ENCODE measurements around the gene ZMYND11. TPM values are rescaled to one million over a fixed set of nuclear protein-coding genes. Genes with fewer than 3 reads are reported as not detected.

The ZMYND11 gene
- total RNA-seq, 1 experiment from 2014 or later: 101 TPM

DNA sequence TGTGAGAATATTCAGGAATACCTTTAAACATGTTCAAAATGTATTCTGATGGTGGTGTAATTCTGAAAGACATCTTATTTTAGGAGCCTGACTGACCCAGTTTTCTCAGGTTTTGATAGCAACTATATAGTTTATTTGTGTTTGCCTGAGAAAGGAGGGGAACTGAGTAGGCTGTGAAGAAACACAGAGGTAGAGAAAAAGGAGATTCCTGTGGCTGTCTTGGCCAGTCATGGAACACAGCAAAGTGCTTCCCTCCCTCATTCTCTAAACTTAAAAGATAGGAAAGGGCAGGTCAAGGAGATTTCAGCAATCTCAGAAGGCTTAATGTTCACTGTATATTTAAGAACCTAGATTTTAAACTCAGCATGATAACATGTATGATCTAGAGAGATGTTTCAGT is 43.5 kb downstream of the ZMYND11 start:
- H3K27ac Mint-ChIP-seq (ENCODE audit: unreplicated experiment): no peak overlapping the region
- Histone ChIP-seq H3K4me3 (ENCODE audit: low read depth, low read length) (no peak overlapping the region), H3K36me3 (ENCODE audit: control insufficient read depth, insufficient read depth, low read length) (no peaks in the 10 kb centered on the region), H3K27me3 (replicated peaks; ENCODE audit: control insufficient read depth, insufficient read depth, low read length) (no peaks in the 10 kb centered on the region), H3K9me3 (no peaks in the 10 kb centered on the region; the same call in 1 of the 2 replicates), H3K4me1 (no peaks in the 10 kb centered on the region)
- H3K27me3 Mint-ChIP-seq (ENCODE audit: insufficient read depth, unreplicated experiment): no peaks in the 10 kb centered on the region
- H3K9me3 Mint-ChIP-seq (ENCODE audit: unreplicated experiment): peaks cover 7% of the 10 kb centered on the region
- peaks cover 40% of the 10 kb centered on the region for H3K36me3 Mint-ChIP-seq (ENCODE audit: insufficient read depth, unreplicated experiment)
- H3K4me3 Mint-ChIP-seq (ENCODE audit: unreplicated experiment): no peak overlapping the region
- no TSS peak for BruUV-seq (replicated peaks)
- no peak for DNase-seq
- ChIA-PET POLR2A (no interaction called here), CTCF (no interaction called here)
- TF ChIP-seq, protein P1, sequence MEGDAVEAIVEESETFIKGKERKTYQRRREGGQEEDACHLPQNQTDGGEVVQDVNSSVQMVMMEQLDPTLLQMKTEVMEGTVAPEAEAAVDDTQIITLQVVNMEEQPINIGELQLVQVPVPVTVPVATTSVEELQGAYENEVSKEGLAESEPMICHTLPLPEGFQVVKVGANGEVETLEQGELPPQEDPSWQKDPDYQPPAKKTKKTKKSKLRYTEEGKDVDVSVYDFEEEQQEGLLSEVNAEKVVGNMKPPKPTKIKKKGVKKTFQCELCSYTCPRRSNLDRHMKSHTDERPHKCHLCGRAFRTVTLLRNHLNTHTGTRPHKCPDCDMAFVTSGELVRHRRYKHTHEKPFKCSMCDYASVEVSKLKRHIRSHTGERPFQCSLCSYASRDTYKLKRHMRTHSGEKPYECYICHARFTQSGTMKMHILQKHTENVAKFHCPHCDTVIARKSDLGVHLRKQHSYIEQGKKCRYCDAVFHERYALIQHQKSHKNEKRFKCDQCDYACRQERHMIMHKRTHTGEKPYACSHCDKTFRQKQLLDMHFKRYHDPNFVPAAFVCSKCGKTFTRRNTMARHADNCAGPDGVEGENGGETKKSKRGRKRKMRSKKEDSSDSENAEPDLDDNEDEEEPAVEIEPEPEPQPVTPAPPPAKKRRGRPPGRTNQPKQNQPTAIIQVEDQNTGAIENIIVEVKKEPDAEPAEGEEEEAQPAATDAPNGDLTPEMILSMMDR (IDR thresholded peaks at IDR 0.05; ENCODE audit: insufficient read depth in 1 of 2, low read depth in 1 of 2, low read length in 1 of 2, severe bottlenecking in 1 of 2, unreplicated experiment in 1 of 2): no peak
- H3K4me1 Mint-ChIP-seq (ENCODE audit: low read depth, unreplicated experiment): no peaks in the 10 kb centered on the region
- intact Hi-C loops (cut with micrococcal nuclease; ENCODE audit: unreplicated experiment): loop anchor here (1.0 kb wide), 1 partner anchor 52 kb away; no protein-coding TSS in a partner anchor

GRCh38 chr10:182441-183201 is 47.4 kb downstream of the ZMYND11 start:
- TF ChIP-seq, protein P1 (IDR thresholded peaks at IDR 0.05; ENCODE audit: insufficient read depth in 1 of 2, low read depth in 1 of 2, low read length in 1 of 2, severe bottlenecking in 1 of 2, unreplicated experiment in 1 of 2): no peak
- H3K36me3 Mint-ChIP-seq (ENCODE audit: insufficient read depth, unreplicated experiment): peaks cover 71% of the 10 kb centered on the region
- H3K4me1 ChIP-seq: no peaks in the 10 kb centered on the region
- H3K4me1 Mint-ChIP-seq (ENCODE audit: low read depth, unreplicated experiment): no peaks in the 10 kb centered on the region
- no peaks in the 10 kb centered on the region for H3K27me3 ChIP-seq (replicated peaks; ENCODE audit: control insufficient read depth, insufficient read depth, low read length)
- H3K4me3 Mint-ChIP-seq (ENCODE audit: unreplicated experiment): no peak overlapping the region
- H3K36me3 ChIP-seq (ENCODE audit: control insufficient read depth, insufficient read depth, low read length): no peaks in the 10 kb centered on the region; the same call in 1 of the 2 replicates
- DNase-seq: no peak
- POLR2A ChIA-PET: no interaction called here
- H3K9me3 Mint-ChIP-seq (ENCODE audit: unreplicated experiment): peaks cover 22% of the 10 kb centered on the region
- H3K9me3 ChIP-seq: peaks cover 5% of the 10 kb centered on the region; the same call in 1 of the 2 replicates
- H3K4me3 ChIP-seq (ENCODE audit: low read depth, low read length): no peak overlapping the region
- no TSS peak for BruUV-seq (replicated peaks)
- CTCF ChIA-PET: no interaction called here
- H3K27ac Mint-ChIP-seq (ENCODE audit: unreplicated experiment): no peak overlapping the region
- intact Hi-C loops (cut with micrococcal nuclease; ENCODE audit: unreplicated experiment): no loop called here
- no peaks in the 10 kb centered on the region for H3K27me3 Mint-ChIP-seq (ENCODE audit: insufficient read depth, unreplicated experiment)

GRCh38 chr10:184174-184573 is 48.9 kb downstream of the ZMYND11 start:
- Mint-ChIP-seq H3K27me3 (ENCODE audit: insufficient read depth, unreplicated experiment) (no peaks in the 10 kb centered on the region), H3K9me3 (ENCODE audit: unreplicated experiment) (peaks cover 22% of the 10 kb centered on the region), H3K36me3 (ENCODE audit: insufficient read depth, unreplicated experiment) (peaks cover 75% of the 10 kb centered on the region), H3K4me3 (ENCODE audit: unreplicated experiment) (no peak overlapping the region), H3K27ac (ENCODE audit: unreplicated experiment) (no peak overlapping the region), H3K4me1 (ENCODE audit: low read depth, unreplicated experiment) (no peaks in the 10 kb centered on the region)
- no peak for DNase-seq
- no TSS peak for BruUV-seq (replicated peaks)
- intact Hi-C loops (cut with micrococcal nuclease; ENCODE audit: unreplicated experiment): no loop called here
- CTCF ChIA-PET: no interaction called here
- Histone ChIP-seq H3K27me3 (replicated peaks; ENCODE audit: control insufficient read depth, insufficient read depth, low read length) (no peaks in the 10 kb centered on the region), H3K4me3 (ENCODE audit: low read depth, low read length) (no peak overlapping the region), H3K9me3 (peaks cover 5% of the 10 kb centered on the region; the same call in 1 of the 2 replicates), H3K36me3 (ENCODE audit: control insufficient read depth, insufficient read depth, low read length) (no peaks in the 10 kb centered on the region; the same call in 1 of the 2 replicates), H3K4me1 (no peaks in the 10 kb centered on the region)
- POLR2A ChIA-PET: no interaction called here
- TF ChIP-seq, protein P1 (IDR thresholded peaks at IDR 0.05; ENCODE audit: insufficient read depth in 1 of 2, low read depth in 1 of 2, low read length in 1 of 2, severe bottlenecking in 1 of 2, unreplicated experiment in 1 of 2): no peak
